Left lung (tissue), 10 donors: ENCODE results near the gene DTYMK. TPM values are rescaled to one million over a fixed set of nuclear protein-coding genes. Genes with fewer than 3 reads are reported as not detected.

ENCODE experiments used
- ATAC-seq: fragments of 200-7000 bp; cut with Tn5 transposase; one replicate; pipeline ENCODE4 v1.9.1; 2020; ENCODE audit warnings: moderate library complexity
- DNase-seq, 4 donors: peaks; one replicate each; pipeline ENCODE4 v3.0.0-alpha.2; 2013 to 2020
- H3K27ac ChIP-seq, 2 donors: fragments of 200-600 bp; sonication (generic) in 1 of 2; one replicate each; pipeline versions ENCODE4 v1.5.0 to v1.8.0; 2020 to 2021
- H3K27me3 ChIP-seq, 2 donors: fragments of 200-600 bp; sonication (generic) in 1 of 2; one replicate each; pipeline versions ENCODE4 v1.5.0 to v1.8.0; 2020 to 2021
- H3K36me3 ChIP-seq, 2 donors: fragments of 200-600 bp; sonication (generic) in 1 of 2; one replicate each; pipeline versions ENCODE4 v1.5.0 to v1.8.0; 2020 to 2021
- H3K4me1 ChIP-seq, 2 donors: fragments of 200-600 bp; one replicate each; pipeline ENCODE4 v1.8.0; 2021
- H3K4me3 ChIP-seq, 2 donors: fragments of 200-600 bp; sonication (generic) in 1 of 2; one replicate each; pipeline versions ENCODE4 v1.5.0 to v1.8.0; 2020 to 2021; ENCODE audit warnings: mild to moderate bottlenecking in 1 of 2
- H3K9me3 ChIP-seq, 2 donors: fragments of 200-600 bp; sonication (generic) in 1 of 2; one replicate each; pipeline versions ENCODE4 v1.5.0 to v1.8.0; 2020 to 2021
- CTCF ChIP-seq, 2 donors: fragments of 200-600 bp; sonication (generic) in 1 of 2; IDR thresholded peaks; one replicate each; pipeline versions ENCODE4 v1.5.0 to v1.8.0; 2021; ENCODE audit warnings: antibody characterized with exemption in 2 of 2
- intact Hi-C, 2 donors: fragments of 100-400 bp; cut with DNase I; formaldehyde crosslinking; loops; one replicate each; pipeline versions ENCODE4 v1.11.2 to v1.14.2; 2022
- polyA plus RNA-seq, 6 donors: library from polyadenylated mRNA; unstranded; fragments of 120-200 nt; gene quantifications; one replicate each; pipeline ENCODE4 v1.2.1, GENCODE V29; 2013; ENCODE audit not compliant: insufficient read length in 6 of 6
- total RNA-seq, 2 donors: library from RNA; stranded (reverse); fragmentation: NEBNext Ultra II Directional; extraction: Animal tissue kit (Norgen Biotek cat#: 25700); gene quantifications; one replicate each; pipeline ENCODE4 v1.2.1, GENCODE V29; 2021
- donor health status: DM: no; HTN: yes; CAD: no.
- donor health status: DM: no; HTN: no; CAD: no.

Gene DTYMK
- total and polyA plus RNA-seq, 8 donors: 28.7 to 56.2 (median 42.2) TPM

GRCh38 chr2:241689306-241689705 is 2.7 kb upstream of the DTYMK start:
- Histone ChIP-seq H3K27me3 (no peaks in the 10 kb centered on the region), H3K4me3 (no peak overlapping the region), H3K9me3 (no peaks in the 10 kb centered on the region), H3K36me3 (peaks cover 0 to 43% of the 10 kb centered on the region in 2 donors), H3K4me1 (peaks cover 6 to 39% of the 10 kb centered on the region in 2 donors), H3K27ac (no peak overlapping the region)
- intact Hi-C loops: no loop called here
- ATAC-seq: no peak
- DNase-seq: no peak
- TF ChIP-seq CTCF (IDR thresholded peaks at IDR 0.05): no peak

GRCh38 chr2:241686324-241686649 is 328 bp downstream of the DTYMK start:
- Histone ChIP-seq H3K9me3 (no peaks in the 10 kb centered on the region), H3K27ac (peak overlapping the region in 1 of 2 donors; percentile 93), H3K27me3 (no peaks in the 10 kb centered on the region), H3K4me1 (peaks cover 6 to 39% of the 10 kb centered on the region in 2 donors), H3K4me3 (peak overlapping the region; percentile 98 to 99), H3K36me3 (peaks cover 0 to 28% of the 10 kb centered on the region in 2 donors)
- intact Hi-C loops: no loop called here
- ATAC-seq: peak; percentile 3
- peak in 1 of 4 donors; percentile 84 for DNase-seq
- no peak for TF ChIP-seq CTCF (IDR thresholded peaks at IDR 0.05)

GRCh38 chr2:241680827-241681599 is 5.6 kb downstream of the DTYMK start:
- no peak overlapping the region for H3K27ac ChIP-seq
- TF ChIP-seq CTCF (IDR thresholded peaks at IDR 0.05): no peak
- no peaks in the 10 kb centered on the region for H3K27me3 ChIP-seq
- H3K36me3 ChIP-seq: peaks cover 0 to 54% of the 10 kb centered on the region in 2 donors
- H3K4me3 ChIP-seq: no peak overlapping the region
- ATAC-seq: peak; percentile 53
- H3K9me3 ChIP-seq: no peaks in the 10 kb centered on the region
- peaks cover 0 to 8% of the 10 kb centered on the region in 2 donors for H3K4me1 ChIP-seq
- intact Hi-C loops: no loop called here
- DNase-seq: peak in 1 of 4 donors; percentile 24

GRCh38 chr2:241680044-241680443 is 6.6 kb downstream of the DTYMK start:
- no peaks in the 10 kb centered on the region for H3K9me3 ChIP-seq
- no peak overlapping the region for H3K4me3 ChIP-seq
- peaks cover 0 to 63% of the 10 kb centered on the region in 2 donors for H3K36me3 ChIP-seq
- no peak for TF ChIP-seq CTCF (IDR thresholded peaks at IDR 0.05)
- DNase-seq (peak in 1 of 4 donors; percentile 25), ATAC-seq (no peak)
- H3K27ac ChIP-seq: no peak overlapping the region
- intact Hi-C loops: no loop called here
- H3K4me1 ChIP-seq: no peaks in the 10 kb centered on the region
- H3K27me3 ChIP-seq: no peaks in the 10 kb centered on the region

- no peaks in the 10 kb centered on the region for H3K27me3 ChIP-seq
- no peaks in the 10 kb centered on the region for H3K9me3 ChIP-seq
- TF ChIP-seq CTCF (IDR thresholded peaks at IDR 0.05): no peak
- H3K4me3 ChIP-seq: no peak overlapping the region
- intact Hi-C loops: no loop called here
- peaks cover 0 to 73% of the 10 kb centered on the region in 2 donors for H3K36me3 ChIP-seq
- peak in 1 of 4 donors; percentile 51 for DNase-seq
- no peak for ATAC-seq
- H3K4me1 ChIP-seq: no peaks in the 10 kb centered on the region
- H3K27ac ChIP-seq: no peak overlapping the region
Observed at GRCh38 chr2:241678784-241679540, 7.7 kb downstream of the DTYMK start.
